Muscle of back (tissue), 11 donors: ENCODE data around the gene ANLN. TPM values are rescaled to one million over a fixed set of nuclear protein-coding genes. Genes with fewer than 3 reads are reported as not detected.
"Not testable (repeated sequence)": the region's sequence is repeated elsewhere in the genome, so short reads cannot be mapped to it uniquely, and the experiment has no call there.

Experiments
- DNase-seq, 3 donors: peaks; one replicate each; pipeline versions ENCODE4 v3.0.0 to v3.0.0-alpha.2; 2013
- polyA plus RNA-seq, 10 donors: library from polyadenylated mRNA; unstranded; fragments of 120-200 nt; gene quantifications; one replicate each; pipeline ENCODE4 v1.2.1, GENCODE V29; 2013; ENCODE audit not compliant: insufficient read length in 10 of 10

ANLN gene
- polyA plus RNA-seq, 10 donors, result 17.0 to 40.9 (median 27.8) TPM

- not testable (repeated sequence) for DNase-seq
Observed at GRCh38 chr7:36378555-36378954, 11.1 kb upstream of the ANLN start.

- DNase-seq, result no peak
Observed at GRCh38 chr7:36379831-36380504, 9.7 kb upstream of the ANLN start.

- no peak for DNase-seq
Observed at GRCh38 chr7:36381056-36381455, 8.6 kb upstream of the ANLN start.

GRCh38 chr7:36383284-36383683 lies 6.4 kb upstream of the ANLN start:
- DNase-seq, result not testable (repeated sequence)

GRCh38 chr7:36385646-36386045 lies 4.0 kb upstream of the ANLN start:
- not testable (repeated sequence) for DNase-seq

GRCh38 chr7:36387435-36388231 lies 2.0 kb upstream of the ANLN start:
- no peak for DNase-seq

GRCh38 chr7:36388423-36388822 lies 1.2 kb upstream of the ANLN start:
- no peak for DNase-seq

GRCh38 chr7:36390199-36391090 lies 783 bp downstream of the ANLN start:
- DNase-seq, result peak; percentile 66 to 91 (median 74)

- DNase-seq, result no peak
Observed at GRCh38 chr7:36391436-36392198, 2.0 kb downstream of the ANLN start.

- DNase-seq, result no peak
Observed at GRCh38 chr7:36393826-36394225, 4.2 kb downstream of the ANLN start.

GRCh38 chr7:36395171-36395894 lies 5.7 kb downstream of the ANLN start:
- DNase-seq, result no peak

- DNase-seq, result no peak
Observed at GRCh38 chr7:36396150-36396549, 6.5 kb downstream of the ANLN start.

GRCh38 chr7:36400036-36400435 lies 10.4 kb downstream of the ANLN start:
- no peak for DNase-seq

- DNase-seq, result no peak
Observed at GRCh38 chr7:36400606-36401005, 10.9 kb downstream of the ANLN start.

- DNase-seq, result no peak
Observed at GRCh38 chr7:36403452-36403851, 13.8 kb downstream of the ANLN start.

GRCh38 chr7:36404639-36405408 lies 15.2 kb downstream of the ANLN start:
- no peak for DNase-seq

GRCh38 chr7:36405409-36405803 lies 15.7 kb downstream of the ANLN start:
- no peak for DNase-seq

GRCh38 chr7:36406156-36406555 lies 16.5 kb downstream of the ANLN start:
- no peak for DNase-seq

- no peak for DNase-seq
Observed at GRCh38 chr7:36407636-36408550, 18.2 kb downstream of the ANLN start.
